ENCODE data around the gene PARD3.

GRCh38 chr10:34373211-34373610 is 441.9 kb downstream of the PARD3 start:
- TF ChIP-seq CTCF (IDR thresholded peaks at IDR 0.05): no peak
- no peak for TF ChIP-seq POLR2A (IDR thresholded peaks at IDR 0.05)
